K562 (cell line): ENCODE data around the gene ATIC. TPM values are rescaled to one million over a fixed set of nuclear protein-coding genes. Genes with fewer than 3 reads are reported as not detected.

Source experiments
- CEBPB ChIP-seq: fragments of 450-650 bp; IDR thresholded peaks from 2 replicates; pipeline ENCODE4 v1.6.1; 2016; ENCODE audit warnings: missing genetic modification characterization, missing compliant biosample characterization
- DEAF1 ChIP-seq: fragments of 450-650 bp; formaldehyde crosslinking; IDR thresholded peaks from 2 replicates; pipeline ENCODE4 v1.4.0; 2020; ENCODE audit warnings: mild to moderate bottlenecking, moderate library complexity
- DLX4 ChIP-seq: fragments of 250-450 bp; sonication (Bioruptor Pico); IDR thresholded peaks from 2 replicates; pipeline ENCODE4 v1.6.1; 2021; ENCODE audit warnings: mild to moderate bottlenecking
- REST ChIP-seq, 2 experiments: fragments of 450-650 bp; formaldehyde crosslinking in 1 of 2; IDR thresholded peaks; 2 replicates each; pipeline versions ENCODE4 v1.4.0 to v1.6.1; 2014 to 2020; ENCODE audit warnings: mild to moderate bottlenecking in 2 of 2, borderline replicate concordance in 1 of 2, low read depth in 1 of 2
- ZBTB40 ChIP-seq, 2 experiments: fragments of 450-650 bp in 1 of 2; sonication (generic) in 1 of 2; formaldehyde crosslinking in 1 of 2; IDR thresholded peaks; 2 replicates each; pipeline versions ENCODE4 v1.7.1 to v1.9.0; 2016 to 2022; ENCODE audit warnings: inconsistent platforms in 1 of 2, mild to moderate bottlenecking in 1 of 2, missing genetic modification reagents in 1 of 2
- polyA plus RNA-seq, 8 experiments: library from polyadenylated mRNA; depleted of rRNA in 4 of 8; stranded (reverse) in 5 of 8; unstranded in 3 of 8; fragments of >200 nt; fragmentation: Nextera tagmentation in 2 of 8; fragmentation: Illumina TruSeq in 1 of 8; extraction: Ambion mirVana in 2 of 8; extraction: Trizol in 1 of 8; gene quantifications; 2 replicates each; pipeline versions ENCODE4 v1.2.1 to v1.2.3, GENCODE V29; 2011 to 2014; ENCODE audit warnings: inconsistent platforms in 1 of 8, missing spikeins in 1 of 8
- total RNA-seq, 7 experiments: library from RNA; depleted of rRNA in 6 of 7; stranded (reverse); fragments of >200 nt in 6 of 7; fragmentation: Illumina TruSeq in 2 of 7; extraction: Trizol in 2 of 7; gene quantifications; 2 replicates each; pipeline versions ENCODE4 v1.2.1 to v1.2.3, GENCODE V29; 2011 to 2021; ENCODE audit warnings: low replicate concordance in 1 of 7

Gene ATIC
- total and polyA plus RNA-seq, 9 of the 15 experiments (the other 6 are each of a cell fraction or from before 2014, with no cell fraction given), result 45.6 to 480 (median 212) TPM

GRCh38 chr2:215269397-215270117 is 42.3 kb upstream of the ATIC start (continued):
- TF ChIP-seq REST (IDR thresholded peaks at IDR 0.05; ENCODE audit: borderline replicate concordance), result peak; percentile 11; the same call in 1 of the 2 replicates
- no peak for TF ChIP-seq REST (CRISPR knock-in tag; IDR thresholded peaks at IDR 0.05; ENCODE audit: low read depth)
- TF ChIP-seq CEBPB (tag), result peak; percentile 29
- 0 out of 2 replicates have a peak, but pooled peaks have one; percentile 37 for TF ChIP-seq ZBTB40 (IDR thresholded peaks at IDR 0.05)
- TF ChIP-seq ZBTB40 (CRISPR knock-in tag; IDR thresholded peaks at IDR 0.05), result no peak
- 0 out of 2 replicates have a peak, but pooled peaks have one; percentile 16 for TF ChIP-seq DEAF1 (CRISPR knock-in tag)
- no peak for TF ChIP-seq DLX4 (CRISPR knock-in tag)
